Type B pancreatic cell (in vitro differentiated cells): ENCODE results near the gene PLCL1. TPM values are rescaled to one million over a fixed set of nuclear protein-coding genes. Genes with fewer than 3 reads are reported as not detected.

Experiments
- DNase-seq: peaks from one replicate; pipeline ENCODE4 v3.0.0; 2021; ENCODE audit warnings: mixed read lengths; ENCODE audit not compliant: unreplicated experiment; ENCODE audit errors: extremely low spot score
- H3K27ac Mint-ChIP-seq: 2 replicates; pipeline ENCODE4 v1.8.0; 2021; ENCODE audit warnings: mild to moderate bottlenecking, mixed read lengths
- H3K27me3 Mint-ChIP-seq: 2 replicates; pipeline ENCODE4 v1.8.0; 2021; ENCODE audit warnings: mixed read lengths
- H3K36me3 Mint-ChIP-seq: 2 replicates; pipeline ENCODE4 v1.8.0; 2021; ENCODE audit warnings: mixed read lengths
- H3K4me1 Mint-ChIP-seq: one replicate; pipeline ENCODE4 v1.8.0; 2021; ENCODE audit warnings: mixed read lengths; ENCODE audit not compliant: unreplicated experiment
- H3K4me3 Mint-ChIP-seq: 2 replicates; pipeline ENCODE4 v1.8.0; 2021; ENCODE audit warnings: mild to moderate bottlenecking, mixed read lengths
- H3K9me3 Mint-ChIP-seq: 2 replicates; pipeline ENCODE4 v1.8.0; 2021; ENCODE audit warnings: mixed read lengths
- CTCF ChIP-seq: fragments of 200-600 bp; sonication (generic); conservative IDR thresholded peaks from 2 replicates; pipeline ENCODE4 v1.5.0; 2021; ENCODE audit warnings: antibody characterized with exemption, mild to moderate bottlenecking
- total RNA-seq: library from RNA; stranded (reverse); gene quantifications from 2 replicates; pipeline ENCODE4 v1.2.1, GENCODE V29; 2021; ENCODE audit warnings: low replicate concordance

Gene PLCL1
- total RNA-seq, 1 donor from 2014 or later: 4.4 TPM

GRCh38 chr2:197879812-197880408 lies 75.5 kb downstream of the PLCL1 start:
- H3K27me3 Mint-ChIP-seq: no peaks in the 10 kb centered on the region
- TF ChIP-seq CTCF: no peak
- H3K9me3 Mint-ChIP-seq: no peaks in the 10 kb centered on the region
- no peak overlapping the region for H3K27ac Mint-ChIP-seq
- no peak overlapping the region for H3K4me3 Mint-ChIP-seq
- H3K36me3 Mint-ChIP-seq: no peaks in the 10 kb centered on the region
- peaks cover 6% of the 10 kb centered on the region for H3K4me1 Mint-ChIP-seq
- no peak for DNase-seq

DNA sequence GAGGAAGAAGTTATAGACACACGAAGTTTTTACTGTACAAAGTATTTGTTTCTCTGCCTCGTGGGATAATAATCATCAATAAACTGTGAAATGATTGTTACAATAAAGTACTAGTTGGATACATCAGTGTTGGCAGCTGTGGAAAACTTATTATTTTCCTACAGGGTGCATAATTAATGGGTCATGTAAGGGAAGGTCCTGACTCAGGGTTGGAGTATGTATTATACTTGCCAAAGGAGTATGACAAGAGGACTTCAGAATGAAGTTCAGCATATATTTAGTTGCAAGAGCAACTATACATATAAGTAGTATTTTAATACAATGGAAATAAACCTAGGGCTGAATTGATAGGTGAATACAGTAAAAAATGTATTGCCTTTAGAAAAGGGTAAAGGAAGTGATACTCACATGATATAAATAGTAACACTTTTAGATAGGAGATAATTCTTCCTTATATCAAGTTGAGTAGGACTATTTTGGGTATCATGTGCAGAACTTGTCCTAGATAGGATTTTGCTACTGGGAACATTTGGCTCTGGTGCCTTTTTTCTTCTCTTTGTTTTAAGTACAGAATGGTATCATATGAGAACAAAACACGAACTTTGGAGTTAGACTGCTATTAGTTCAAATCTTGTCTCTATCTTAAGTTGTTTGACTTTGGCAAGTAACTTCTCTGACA lies 79.1 kb downstream of the PLCL1 start:
- Mint-ChIP-seq H3K36me3 (no peaks in the 10 kb centered on the region), H3K27me3 (no peaks in the 10 kb centered on the region), H3K4me1 (no peaks in the 10 kb centered on the region), H3K9me3 (no peaks in the 10 kb centered on the region), H3K4me3 (no peak overlapping the region), H3K27ac (no peak overlapping the region)
- TF ChIP-seq CTCF: no peak
- no peak for DNase-seq

DNA sequence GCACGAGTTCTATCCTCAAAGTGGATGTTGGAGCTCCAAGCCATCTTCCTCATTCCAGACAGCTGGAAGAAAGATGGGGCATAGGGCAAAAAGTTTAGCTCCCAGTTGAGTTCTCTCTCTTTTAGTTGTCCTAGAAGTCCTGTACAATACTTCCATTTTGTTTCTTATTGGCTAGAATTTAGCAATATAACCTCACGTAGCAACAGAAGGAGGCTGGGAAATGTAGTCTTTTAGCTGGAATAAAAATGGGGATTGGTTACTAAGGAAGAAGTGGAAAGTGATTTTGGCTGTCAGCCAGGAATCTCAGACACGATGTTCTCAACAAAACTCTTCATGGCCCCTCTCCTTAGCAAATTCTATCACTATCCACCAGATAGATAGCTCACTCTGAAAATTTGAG lies 79.9 kb downstream of the PLCL1 start:
- no peak overlapping the region for H3K4me3 Mint-ChIP-seq
- H3K36me3 Mint-ChIP-seq: no peaks in the 10 kb centered on the region

DNA sequence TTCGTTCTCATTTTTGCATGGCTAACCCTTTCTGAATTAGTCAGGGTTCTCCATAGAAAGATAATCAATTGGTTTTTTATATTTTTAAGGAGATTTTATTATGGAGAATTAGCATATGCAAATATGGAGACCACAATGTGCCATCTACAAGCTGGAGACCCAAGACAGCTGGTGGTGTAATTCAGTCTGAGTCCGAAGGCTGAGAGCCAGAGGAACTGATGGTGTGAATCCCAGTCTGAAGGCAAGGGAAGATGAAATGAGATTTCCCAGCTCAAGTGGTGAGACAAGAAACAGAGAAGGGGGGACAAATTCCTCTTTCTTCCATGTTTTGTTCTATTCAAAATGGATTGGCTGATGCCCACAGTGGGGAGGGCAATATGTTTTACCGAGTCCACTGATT lies 80.7 kb downstream of the PLCL1 start:
- H3K27ac Mint-ChIP-seq: no peak overlapping the region
- H3K4me1 Mint-ChIP-seq: no peaks in the 10 kb centered on the region
- H3K9me3 Mint-ChIP-seq: no peaks in the 10 kb centered on the region
- no peaks in the 10 kb centered on the region for H3K27me3 Mint-ChIP-seq
- H3K36me3 Mint-ChIP-seq: no peaks in the 10 kb centered on the region
- DNase-seq: no peak
- no peak for TF ChIP-seq CTCF
- H3K4me3 Mint-ChIP-seq: no peak overlapping the region

More for the DNA sequence above, 79.9 kb downstream of the PLCL1 start:
- Mint-ChIP-seq H3K9me3 (no peaks in the 10 kb centered on the region), H3K4me1 (no peaks in the 10 kb centered on the region), H3K27me3 (no peaks in the 10 kb centered on the region), H3K27ac (no peak overlapping the region)
- no peak for TF ChIP-seq CTCF
- no peak for DNase-seq

- TF ChIP-seq CTCF: no peak
- Mint-ChIP-seq H3K4me3 (no peak overlapping the region), H3K27me3 (no peaks in the 10 kb centered on the region), H3K9me3 (no peaks in the 10 kb centered on the region), H3K4me1 (no peaks in the 10 kb centered on the region), H3K36me3 (no peaks in the 10 kb centered on the region), H3K27ac (no peak overlapping the region)
- no peak for DNase-seq
These were observed 81.2 kb downstream of the PLCL1 start for GRCh38 chr2:197885587-197885986.
